Activated CD4-positive, alpha-beta T cell treated with anti-CD3 and anti-CD28 coated beads for 1 hour (primary cell): ENCODE results near the gene DLX5.

Experiments used
- DNase-seq: peaks from one replicate; pipeline ENCODE4 v3.0.0-alpha.2; 2020

DLX5 gene

DNA sequence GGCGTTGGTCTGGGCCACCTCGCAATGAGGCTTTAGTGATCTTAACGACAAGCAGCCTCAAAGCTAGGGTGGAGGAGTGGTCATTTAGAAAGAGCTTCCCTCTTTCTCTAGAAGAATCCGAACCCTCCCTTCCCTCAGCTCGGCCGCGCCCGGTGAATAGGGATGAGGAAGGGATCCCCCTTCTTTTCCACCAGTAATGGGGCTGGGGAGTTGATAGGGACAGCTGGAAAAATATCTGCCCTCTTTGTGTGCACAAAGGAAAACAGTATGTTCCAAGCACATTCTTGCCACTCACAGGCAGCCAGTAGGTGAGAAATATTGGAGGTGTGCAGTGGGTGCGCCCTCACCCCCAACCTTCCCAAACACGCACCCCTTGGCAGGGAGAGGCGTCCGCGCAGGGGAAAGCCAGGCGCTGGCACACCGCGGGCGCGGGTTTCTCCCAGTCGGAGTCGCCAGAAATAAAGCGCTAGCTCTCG is 6.5 kb downstream of the DLX5 start:
- no peak for DNase-seq

DNA sequence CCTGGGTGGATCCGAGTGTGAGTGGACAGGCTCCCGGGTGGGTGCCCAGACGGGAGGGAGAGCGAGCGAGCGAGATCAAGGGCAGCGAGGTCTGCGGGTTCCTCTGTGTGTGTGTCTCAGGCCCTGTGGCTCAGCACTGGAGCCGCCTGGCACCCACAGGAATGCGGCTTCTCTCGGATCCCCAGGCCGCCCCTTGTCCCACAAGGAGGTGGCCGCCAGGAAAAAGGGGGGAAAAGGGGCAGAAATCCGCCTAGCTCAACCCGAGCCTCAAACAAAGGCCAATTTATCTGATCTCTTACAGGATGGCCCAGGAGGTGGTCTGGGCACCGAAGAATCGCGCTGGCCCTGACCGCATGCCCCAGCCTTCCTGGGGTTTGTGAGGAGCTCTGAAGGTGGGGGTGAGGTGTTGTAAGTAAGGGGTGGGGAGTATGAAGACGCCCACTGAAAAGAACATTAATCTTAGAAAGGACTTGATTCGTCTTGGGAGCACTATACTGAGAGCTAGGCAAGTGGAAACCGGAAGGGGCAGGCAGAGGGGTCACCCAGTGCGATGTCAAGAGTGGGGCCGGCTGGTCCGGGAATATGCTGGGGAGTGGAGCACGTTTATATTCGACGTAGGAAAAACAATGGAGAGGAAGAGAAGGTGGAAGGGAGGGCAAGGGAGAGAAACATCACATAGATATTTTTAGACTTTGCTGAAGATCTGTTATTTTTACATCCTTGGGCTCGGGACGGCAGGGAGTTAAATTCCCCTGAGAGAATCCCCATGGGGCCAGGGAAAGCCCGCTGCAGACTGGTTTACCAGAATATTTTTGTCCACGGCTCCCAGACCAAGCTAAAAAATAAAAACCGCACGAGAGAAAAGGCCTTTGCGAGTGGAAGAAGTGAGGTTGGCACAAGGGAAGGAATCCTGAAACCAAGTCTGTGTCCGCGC is 7.2 kb downstream of the DLX5 start:
- no peak for DNase-seq

- no peak for DNase-seq
These were observed 8.0 kb downstream of the DLX5 start for GRCh38 chr7:97016381-97017191.

DNA sequence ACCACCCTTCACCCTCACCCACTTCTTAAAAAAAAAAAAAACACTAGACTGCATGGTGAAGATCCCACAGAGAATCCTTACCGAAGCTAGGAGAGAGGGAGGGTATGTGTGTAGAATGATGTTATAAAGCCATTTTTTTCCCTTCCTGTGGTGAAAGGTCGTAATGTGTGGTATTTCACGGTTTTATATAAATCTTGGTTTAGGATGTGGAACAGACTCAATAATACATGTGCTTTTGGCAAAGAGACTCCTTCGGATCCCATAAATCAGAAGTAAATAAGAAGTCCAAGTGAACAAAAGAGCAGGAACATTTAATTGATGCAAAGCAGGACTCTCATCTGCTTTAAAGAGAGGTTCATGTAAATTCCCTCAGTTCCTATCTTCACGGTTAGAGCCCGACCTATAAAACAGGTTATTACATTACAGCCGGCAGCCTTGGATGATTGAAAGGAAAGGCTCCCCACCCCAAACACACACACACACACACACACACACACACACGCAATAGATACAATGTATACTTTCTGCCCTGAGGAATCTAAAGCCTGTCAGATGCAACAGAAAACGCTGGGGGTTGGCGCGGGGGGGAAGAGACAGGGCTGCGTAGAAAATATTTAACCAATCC is 8.8 kb downstream of the DLX5 start:
- DNase-seq, result no peak

DNA sequence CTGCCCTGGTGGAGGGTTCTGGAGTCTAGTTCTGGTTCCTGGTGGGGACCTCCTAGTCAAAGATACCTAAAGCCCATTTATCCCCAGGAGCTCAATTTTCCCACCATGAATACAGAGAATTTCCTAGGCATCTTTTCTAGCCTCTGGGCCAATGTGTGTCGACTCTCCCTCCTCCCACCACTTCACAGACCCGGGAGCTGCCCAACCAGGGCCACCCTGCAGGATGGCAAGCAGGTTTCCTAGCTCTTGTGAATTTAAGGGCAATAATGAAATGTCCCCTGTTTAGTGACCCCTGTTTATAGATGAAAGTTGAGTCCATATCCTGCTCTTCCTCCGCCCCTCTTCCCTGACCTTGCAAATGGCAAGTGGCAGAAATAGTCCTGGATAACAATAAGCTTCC is 9.4 kb downstream of the DLX5 start:
- no peak for DNase-seq

DNA sequence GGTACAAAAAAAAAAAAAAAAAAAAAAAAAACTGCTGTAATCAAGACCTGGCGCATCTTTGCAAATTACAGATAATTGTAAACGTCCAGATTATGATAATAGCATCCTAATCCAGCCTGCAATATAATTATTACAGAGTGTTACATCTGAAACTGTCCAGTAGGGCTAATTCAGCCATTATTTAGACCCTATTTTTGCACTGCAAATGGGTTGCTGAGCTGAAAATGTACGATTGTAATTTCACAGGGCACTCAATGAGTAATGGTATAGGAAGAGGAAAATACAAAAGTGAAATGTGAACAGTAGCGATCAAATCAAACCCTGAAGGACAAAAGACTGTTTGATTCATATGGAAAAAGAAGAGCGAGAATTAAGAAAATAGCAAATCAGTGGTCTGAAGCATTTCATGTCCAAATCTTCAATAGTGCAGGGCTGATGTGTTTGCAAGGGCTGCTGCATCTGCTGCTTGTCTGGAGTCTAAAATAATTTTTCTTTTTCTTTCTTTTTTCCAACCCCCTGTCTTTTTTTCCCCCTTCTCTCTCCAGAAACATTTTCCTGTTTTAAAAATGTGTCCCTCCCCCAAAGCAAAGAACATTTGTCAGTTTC is 10.4 kb downstream of the DLX5 start:
- no peak for DNase-seq

GRCh38 chr7:97013845-97014134 is 10.8 kb downstream of the DLX5 start:
- DNase-seq, result no peak

- DNase-seq, result no peak
These were observed 11.3 kb downstream of the DLX5 start for GRCh38 chr7:97013134-97013844.

GRCh38 chr7:97012365-97013133 is 12.1 kb downstream of the DLX5 start:
- DNase-seq, result no peak

DNA sequence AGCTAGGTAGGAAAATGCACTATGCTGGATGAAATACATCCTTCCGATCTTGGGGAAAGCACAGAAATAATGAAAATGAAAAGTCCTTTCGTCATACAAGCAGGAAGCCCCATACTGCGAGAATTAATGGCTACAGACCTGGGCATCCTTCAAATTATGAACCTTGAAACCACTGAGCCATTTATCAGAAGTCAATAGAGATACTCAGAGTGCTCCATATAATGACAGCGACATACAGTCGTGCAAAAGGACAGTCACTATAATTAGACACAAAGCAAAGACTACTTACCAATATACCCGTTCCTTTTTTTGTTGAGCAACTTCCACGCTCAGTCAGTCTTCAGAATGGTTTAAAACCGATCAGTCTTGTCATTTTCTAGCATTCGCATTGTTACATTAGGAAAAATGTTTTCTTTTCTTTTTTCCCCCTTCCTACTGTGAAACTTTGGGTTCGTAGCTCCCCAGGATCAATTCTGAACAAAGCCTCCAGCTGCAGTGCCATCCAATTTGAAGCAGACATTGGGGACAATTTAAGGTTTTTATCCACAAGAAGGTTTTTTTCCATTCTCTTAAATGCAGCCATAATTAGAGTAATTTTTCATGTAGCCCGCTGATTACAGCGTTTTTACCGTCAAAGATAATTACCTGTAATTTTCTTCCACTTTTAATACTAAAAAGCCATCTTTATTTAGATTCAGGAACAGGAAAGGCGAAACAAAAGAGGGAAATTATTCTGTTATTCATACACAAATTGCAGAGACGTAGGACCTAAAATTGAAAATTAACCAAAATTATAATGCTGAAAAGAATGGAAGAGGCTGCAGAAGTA is 12.9 kb downstream of the DLX5 start:
- DNase-seq, result no peak

GRCh38 chr7:97011104-97011503 is 13.5 kb downstream of the DLX5 start:
- DNase-seq, result no peak

DNA sequence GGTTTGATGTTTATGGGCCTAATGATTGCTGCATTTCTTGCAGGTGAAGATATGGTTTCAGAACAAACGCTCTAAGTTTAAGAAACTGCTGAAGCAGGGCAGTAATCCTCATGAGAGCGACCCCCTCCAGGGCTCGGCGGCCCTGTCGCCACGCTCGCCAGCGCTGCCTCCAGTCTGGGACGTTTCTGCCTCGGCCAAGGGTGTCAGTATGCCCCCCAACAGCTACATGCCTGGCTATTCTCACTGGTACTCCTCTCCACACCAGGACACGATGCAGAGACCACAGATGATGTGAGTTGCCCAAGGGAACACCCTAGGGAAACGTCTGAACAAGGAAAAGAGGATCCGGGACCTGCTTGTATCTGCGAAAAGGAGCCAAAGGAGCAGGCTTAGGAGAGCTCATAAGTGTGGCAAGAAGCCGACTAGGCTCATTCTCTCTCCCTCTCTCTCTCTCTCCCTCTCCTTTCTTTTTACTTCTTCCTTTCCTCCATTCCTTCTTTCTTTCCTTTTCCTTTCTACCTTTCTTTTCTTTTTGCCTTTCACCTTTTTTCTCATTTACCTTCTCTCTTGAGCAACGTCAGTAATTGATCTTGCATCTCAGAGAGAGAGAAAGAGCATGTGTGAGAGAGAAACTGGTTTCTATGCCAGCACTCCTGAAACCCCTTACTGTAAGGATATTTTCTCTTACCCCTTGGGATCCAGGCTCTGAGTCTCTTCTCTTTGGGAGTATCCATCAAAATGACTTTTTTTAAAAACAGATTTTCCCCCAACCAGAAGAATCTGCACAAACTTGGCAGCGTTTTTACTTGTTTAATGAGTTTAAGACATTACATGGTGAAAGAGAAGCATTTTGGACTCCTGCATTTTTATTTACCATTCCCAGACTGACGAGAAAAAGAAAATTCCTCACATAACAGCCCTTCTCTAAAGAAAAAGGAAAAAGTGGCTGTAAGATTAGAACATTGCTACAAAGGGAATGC is 14.6 kb downstream of the DLX5 start:
- no peak for DNase-seq

DNA sequence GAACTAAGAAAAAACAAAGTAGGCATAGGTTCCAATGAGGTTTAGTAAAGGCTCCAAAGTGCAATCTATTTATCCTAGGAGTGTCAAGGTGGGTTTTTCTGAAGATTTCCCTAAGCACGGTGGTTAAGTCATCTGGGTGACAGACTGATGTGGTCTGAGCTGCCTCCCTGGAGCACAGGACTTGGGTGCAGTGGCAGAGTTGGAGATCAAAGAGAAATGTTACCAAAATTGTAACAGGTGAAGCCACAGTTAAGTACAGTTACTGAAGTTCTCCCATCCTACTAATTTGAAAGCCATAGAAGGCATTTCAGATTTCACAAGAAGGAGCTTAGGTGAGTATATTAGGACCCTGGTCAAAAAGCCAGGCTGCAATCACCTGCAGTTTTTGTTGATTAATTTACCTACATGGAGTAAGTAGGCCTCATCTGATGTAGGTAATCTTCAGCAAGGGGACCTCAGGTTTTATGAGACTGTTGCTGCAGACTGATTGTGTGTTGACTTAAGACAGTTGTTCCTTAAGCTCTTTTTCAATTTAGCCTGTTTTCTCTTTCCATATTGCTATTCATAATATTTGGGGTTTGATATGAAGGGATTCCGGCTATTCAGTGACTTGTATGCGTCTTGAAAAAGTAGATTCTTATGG is 16.2 kb downstream of the DLX5 start:
- no peak for DNase-seq

DNA sequence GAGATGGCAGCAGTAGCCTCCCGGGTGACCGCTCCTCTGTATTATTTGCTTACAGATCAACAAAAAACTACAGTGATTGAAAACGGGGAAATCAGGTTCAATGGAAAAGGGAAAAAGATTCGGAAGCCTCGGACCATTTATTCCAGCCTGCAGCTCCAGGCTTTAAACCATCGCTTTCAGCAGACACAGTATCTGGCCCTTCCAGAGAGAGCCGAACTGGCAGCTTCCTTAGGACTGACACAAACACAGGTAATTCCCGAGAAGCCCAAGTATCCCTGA is 17.1 kb downstream of the DLX5 start:
- no peak for DNase-seq

GRCh38 chr7:97006816-97007582 is 17.6 kb downstream of the DLX5 start:
- no peak for DNase-seq

- no peak for DNase-seq
These were observed 18.4 kb downstream of the DLX5 start for GRCh38 chr7:97006055-97006815.

GRCh38 chr7:97005183-97006054 is 19.2 kb downstream of the DLX5 start, which contains the start of gene DLX6:
Gene DLX6 (plus strand): TSS chr7:97005553. CDS start chr7:97005978, 425 bp downstream.
- DNase-seq, result no peak
